ENCODE measurements around the gene RAET1E. TPM values are rescaled to one million over a fixed set of nuclear protein-coding genes. Genes with fewer than 3 reads are reported as not detected.
A peak's percentile ranks its signal among the peaks of the same experiment; 100 is the strongest.

The RAET1E gene
- total and polyA plus RNA-seq, 2 donors (not counting 3 experiments of a cell fraction or from before 2014, with no cell fraction given) = 0.04 TPM; not detected in 1

GRCh38 chr6:149855040-149855654 lies 42.8 kb downstream of the RAET1E start:
- Histone ChIP-seq H3K36me3 (ENCODE audit: control insufficient read depth in 2 of 2, extremely low read depth in 1 of 2, insufficient read depth in 2 of 2, low read length in 2 of 2) (no peaks in the 10 kb centered on the region), H3K9ac (replicated peaks; ENCODE audit: extremely low read depth, insufficient read depth, low read length) (peak overlapping the region; percentile 92), H3K4me3 (replicated peaks in 1 of 3; ENCODE audit: insufficient read depth in 1 of 3, low read depth in 1 of 3, low read length in 3 of 3) (peak overlapping the region; percentile 35 to 74 (median 58)), H3K9me1 (replicated peaks; ENCODE audit: control insufficient read depth, extremely low read depth, insufficient read depth, low read length) (no peaks in the 10 kb centered on the region), H3K27ac (ENCODE audit: insufficient read depth, low read depth, low read length) (peak overlapping the region; percentile 95), H3K27me3 (ENCODE audit: control insufficient read depth in 2 of 2, insufficient read depth in 2 of 2, low read length in 2 of 2) (no peaks in the 10 kb centered on the region), H3K9me3 (replicated peaks; ENCODE audit: control insufficient read depth, insufficient read depth, low read length) (no peaks in the 10 kb centered on the region), H3K4me2 (ENCODE audit: insufficient read depth, low read length) (peak overlapping the region; percentile 97), H3K4me1 (ENCODE audit: control insufficient read depth, extremely low read depth, insufficient read depth, low read length) (peaks cover 73% of the 10 kb centered on the region), H2AFZ (ENCODE audit: low read depth, low read length) (no peak overlapping the region), H3K79me2 (ENCODE audit: control insufficient read depth, insufficient read depth, low read length) (peaks cover 47% of the 10 kb centered on the region), H4K20me1 (replicated peaks; ENCODE audit: control insufficient read depth, extremely low read depth, insufficient read depth, low read length) (no peaks in the 10 kb centered on the region)
- dilution Hi-C loops (cut with MboI; ENCODE audit: extremely low pct_ligation_motif_present, low sequenced_read_pairs) = no loop called here
- FAIRE-seq (peak; percentile 85), DNase-seq (ENCODE audit: low read depth, low spot score) (peak; percentile 93)
- peak; percentile 84 for TF ChIP-seq FOS (IDR thresholded peaks at IDR 0.05; ENCODE audit: borderline replicate concordance, insufficient read depth, low read length)
- no peak for TF ChIP-seq EZH2 (IDR thresholded peaks at IDR 0.05; ENCODE audit: borderline replicate concordance, low read depth, low read length, severe bottlenecking)
- no peak for TF ChIP-seq MAX (IDR thresholded peaks at IDR 0.05; ENCODE audit: insufficient read depth, insufficient read length)
- no peak for TF ChIP-seq MYC (IDR thresholded peaks at IDR 0.05; ENCODE audit: low read depth, low read length)
- TF ChIP-seq POLR2A (IDR thresholded peaks at IDR 0.05; ENCODE audit: low read depth, low read length) = peak; percentile 45
- TF ChIP-seq JUN (IDR thresholded peaks at IDR 0.05; ENCODE audit: borderline replicate concordance, insufficient read depth, insufficient read length, low read depth) = peak; percentile 61
- BruUV-seq (replicated peaks) = no TSS peak
- CTCF ChIA-PET = interaction anchor here (1.4 to 1.6 kb wide), 2 partner anchors 9 to 15 kb away, joined by 3 to 9 read pairs; partner anchors contain the start of gene LRP11
- POLR2A ChIA-PET = no interaction called here
- intact Hi-C loops (cut with micrococcal nuclease) = loop anchor here (1.0 to 5.0 kb wide), 3 partner anchors 8 to 308 kb away; partner anchors contain the start of gene PPIL4

- H3K9ac ChIP-seq (replicated peaks; ENCODE audit: extremely low read depth, insufficient read depth, low read length) = peak overlapping the region; percentile 92
- no peak for DNase-seq (ENCODE audit: low read depth, low spot score)
- peak overlapping the region; percentile 97 for H3K4me2 ChIP-seq (ENCODE audit: insufficient read depth, low read length)
- dilution Hi-C loops (cut with MboI; ENCODE audit: extremely low pct_ligation_motif_present, low sequenced_read_pairs) = no loop called here
- no peak overlapping the region for H2AFZ ChIP-seq (ENCODE audit: low read depth, low read length)
- no TSS peak for BruUV-seq (replicated peaks)
- FAIRE-seq = no peak
- no peaks in the 10 kb centered on the region for H3K36me3 ChIP-seq (ENCODE audit: control insufficient read depth in 2 of 2, extremely low read depth in 1 of 2, insufficient read depth in 2 of 2, low read length in 2 of 2)
- H3K9me1 ChIP-seq (replicated peaks; ENCODE audit: control insufficient read depth, extremely low read depth, insufficient read depth, low read length) = no peaks in the 10 kb centered on the region
- H3K27me3 ChIP-seq (ENCODE audit: control insufficient read depth in 2 of 2, insufficient read depth in 2 of 2, low read length in 2 of 2) = no peaks in the 10 kb centered on the region
- H3K4me3 ChIP-seq (replicated peaks in 1 of 3; ENCODE audit: insufficient read depth in 1 of 3, low read depth in 1 of 3, low read length in 3 of 3) = no peak overlapping the region
- H3K27ac ChIP-seq (ENCODE audit: insufficient read depth, low read depth, low read length) = peak overlapping the region; percentile 95
- CTCF ChIA-PET = interaction anchor here (1.4 to 1.6 kb wide), 2 partner anchors 9 to 14 kb away, joined by 3 to 9 read pairs; partner anchors contain the start of gene LRP11
- no peaks in the 10 kb centered on the region for H3K9me3 ChIP-seq (replicated peaks; ENCODE audit: control insufficient read depth, insufficient read depth, low read length)
- TF ChIP-seq EZH2 (IDR thresholded peaks at IDR 0.05; ENCODE audit: borderline replicate concordance, low read depth, low read length, severe bottlenecking) (no peak), GATA2 (IDR thresholded peaks at IDR 0.05; ENCODE audit: insufficient read depth, insufficient read length, low read depth, low read length) (no peak), CTCF (IDR thresholded peaks at IDR 0.05; ENCODE audit: extremely low read depth in 1 of 2, insufficient read depth in 1 of 2, low read depth in 1 of 2, low read length in 2 of 2) (no peak), POLR2A (IDR thresholded peaks at IDR 0.05; ENCODE audit: low read depth, low read length) (no peak), POLR2AphosphoS5 (IDR thresholded peaks at IDR 0.05; ENCODE audit: insufficient read depth, low read depth, low read length) (no peak), MAX (IDR thresholded peaks at IDR 0.05; ENCODE audit: insufficient read depth, insufficient read length) (no peak), FOS (IDR thresholded peaks at IDR 0.05; ENCODE audit: borderline replicate concordance, insufficient read depth, low read length) (no peak), JUN (IDR thresholded peaks at IDR 0.05; ENCODE audit: borderline replicate concordance, insufficient read depth, insufficient read length, low read depth) (no peak)
- peaks cover 47% of the 10 kb centered on the region for H3K79me2 ChIP-seq (ENCODE audit: control insufficient read depth, insufficient read depth, low read length)
- no peaks in the 10 kb centered on the region for H4K20me1 ChIP-seq (replicated peaks; ENCODE audit: control insufficient read depth, extremely low read depth, insufficient read depth, low read length)
- peaks cover 72% of the 10 kb centered on the region for H3K4me1 ChIP-seq (ENCODE audit: control insufficient read depth, extremely low read depth, insufficient read depth, low read length)
- intact Hi-C loops (cut with micrococcal nuclease) = no loop called here
- POLR2A ChIA-PET = no interaction called here
Measured at GRCh38 chr6:149854532-149854931, 43.4 kb downstream of the RAET1E start.
